SU-DHL-6 (cell line): Measurements from ENCODE around the gene PECR.

Source experiments
- H2AFZ ChIP-seq: fragments of 200-600 bp; sonication (generic); 2 replicates; pipeline ENCODE4 v1.6.1; 2014; ENCODE audit warnings: low read depth, mild to moderate bottlenecking, moderate library complexity, mixed read lengths, antibody characterized with exemption, low read length; ENCODE audit not compliant: severe bottlenecking
- H3F3A ChIP-seq: fragments of 200-600 bp; shearing (Covaris generic); 2 replicates; pipeline ENCODE4 v1.6.0; 2016; ENCODE audit warnings: antibody characterized with exemption, mild to moderate bottlenecking; ENCODE audit not compliant: insufficient read depth
- H3K27ac ChIP-seq: fragments of 200-600 bp; sonication (generic); 2 replicates; pipeline ENCODE4 v1.5.1; 2016; ENCODE audit warnings: low read depth, mild to moderate bottlenecking, low read length, moderate library complexity, mixed read lengths
- H3K27me3 ChIP-seq: fragments of 200-600 bp; sonication (generic), shearing (Covaris generic); 2 replicates; pipeline ENCODE4 v1.6.0; 2014; ENCODE audit warnings: mild to moderate bottlenecking, low read length
- H3K36me3 ChIP-seq: fragments of 200-600 bp; sonication (generic); 2 replicates; pipeline ENCODE4 v1.6.1; 2014; ENCODE audit warnings: mild to moderate bottlenecking, low read length, mixed read lengths
- H3K4me2 ChIP-seq: fragments of 300-600, 200-600 bp; shearing (Covaris generic), sonication (generic); 2 replicates; pipeline ENCODE4 v1.6.0; 2014; ENCODE audit warnings: low read length, low read depth, mild to moderate bottlenecking; ENCODE audit not compliant: poor library complexity, severe bottlenecking
- H3K4me3 ChIP-seq: fragments of 200-600 bp; sonication (generic); 2 replicates; pipeline ENCODE4 v1.5.1; 2014; ENCODE audit warnings: antibody characterized with exemption, low read length, mild to moderate bottlenecking, mixed read lengths; ENCODE audit not compliant: insufficient read depth, poor library complexity, severe bottlenecking
- H3K79me2 ChIP-seq: fragments of 200-600 bp; sonication (generic); 2 replicates; pipeline ENCODE4 v1.6.1; 2014; ENCODE audit warnings: mild to moderate bottlenecking, low read length, moderate library complexity; ENCODE audit not compliant: insufficient read depth
- H3K9ac ChIP-seq: fragments of 200-600 bp; sonication (generic); 2 replicates; pipeline ENCODE4 v1.7.0; 2014; ENCODE audit warnings: mild to moderate bottlenecking, low read length
- H3K9me2 ChIP-seq: fragments of 200-600 bp; sonication (generic); replicated peaks from 2 replicates; pipeline ENCODE4 v1.6.1; 2014; ENCODE audit warnings: low read length; ENCODE audit not compliant: insufficient read depth
- H3K9me3 ChIP-seq: fragments of 200-600 bp; sonication (generic); 2 replicates; pipeline ENCODE4 v1.6.1; 2014; ENCODE audit warnings: low read length, mixed read lengths; ENCODE audit not compliant: insufficient read depth
- H4K20me1 ChIP-seq: fragments of 200-600 bp; sonication (generic); 2 replicates; pipeline ENCODE4 v1.6.1; 2014; ENCODE audit warnings: low read depth, mild to moderate bottlenecking, antibody characterized with exemption, low read length, moderate library complexity, mixed read lengths
- CTCF ChIP-seq: fragments of 200-600 bp; sonication (generic); IDR thresholded peaks from one replicate; pipeline ENCODE4 v1.5.1; 2017; ENCODE audit warnings: antibody characterized with exemption, mild to moderate bottlenecking, low read length, moderate library complexity; ENCODE audit not compliant: insufficient read depth, poor library complexity, severe bottlenecking
- EZH2phosphoT487 ChIP-seq: fragments of 200-600 bp; sonication (generic), shearing (Covaris generic); conservative IDR thresholded peaks from 2 replicates; pipeline ENCODE4 v1.6.1; 2018; ENCODE audit warnings: mild to moderate bottlenecking, antibody characterized with exemption, low read length, moderate library complexity, mixed read lengths

The PECR gene

GRCh38 chr2:216056739-216057138, 24.9 kb downstream of the PECR start:
- Histone ChIP-seq H3K9ac (no peak overlapping the region), H2AFZ (no peak overlapping the region), H3K9me2 (no peaks in the 10 kb centered on the region), H3K27ac (no peak overlapping the region), H3K4me3 (no peak overlapping the region), H3K4me2 (no peak overlapping the region), H3K79me2 (no peaks in the 10 kb centered on the region), H3K9me3 (no peaks in the 10 kb centered on the region), H4K20me1 (no peaks in the 10 kb centered on the region), H3K27me3 (no peaks in the 10 kb centered on the region), H3F3A (no peaks in the 10 kb centered on the region), H3K36me3 (no peaks in the 10 kb centered on the region)
- TF ChIP-seq EZH2phosphoT487 (no peak), CTCF (no peak)

GRCh38 chr2:216055680-216056079, 25.9 kb downstream of the PECR start:
- Histone ChIP-seq H4K20me1 (no peaks in the 10 kb centered on the region), H3K27me3 (no peaks in the 10 kb centered on the region), H3K4me2 (no peak overlapping the region), H3K9ac (no peak overlapping the region), H2AFZ (no peak overlapping the region), H3K4me3 (no peak overlapping the region), H3K9me2 (no peaks in the 10 kb centered on the region), H3K79me2 (no peaks in the 10 kb centered on the region), H3K36me3 (no peaks in the 10 kb centered on the region), H3F3A (no peaks in the 10 kb centered on the region), H3K9me3 (no peaks in the 10 kb centered on the region), H3K27ac (no peak overlapping the region)
- TF ChIP-seq EZH2phosphoT487 (no peak), CTCF (no peak)

GRCh38 chr2:216052420-216052819, 29.2 kb downstream of the PECR start:
- TF ChIP-seq CTCF (no peak), EZH2phosphoT487 (no peak)
- no peaks in the 10 kb centered on the region for H3K79me2 ChIP-seq

GRCh38 chr2:216051350-216051749, 30.3 kb downstream of the PECR start:
- H3F3A ChIP-seq: no peaks in the 10 kb centered on the region
- no peak overlapping the region for H3K4me2 ChIP-seq
- H3K9me3 ChIP-seq: no peaks in the 10 kb centered on the region
- no peaks in the 10 kb centered on the region for H3K9me2 ChIP-seq
- no peaks in the 10 kb centered on the region for H3K79me2 ChIP-seq
- TF ChIP-seq EZH2phosphoT487 (no peak), CTCF (no peak)
- H3K9ac ChIP-seq: no peak overlapping the region
- no peak overlapping the region for H2AFZ ChIP-seq
- H3K27ac ChIP-seq: no peak overlapping the region
- no peaks in the 10 kb centered on the region for H3K27me3 ChIP-seq
- H4K20me1 ChIP-seq: no peaks in the 10 kb centered on the region
- no peak overlapping the region for H3K4me3 ChIP-seq
- no peaks in the 10 kb centered on the region for H3K36me3 ChIP-seq

More at GRCh38 chr2:216052420-216052819, 29.2 kb downstream of the PECR start:
- Histone ChIP-seq H3K4me2 (no peak overlapping the region), H3K27ac (no peak overlapping the region), H3K27me3 (no peaks in the 10 kb centered on the region), H3K36me3 (no peaks in the 10 kb centered on the region), H3K9ac (no peak overlapping the region), H2AFZ (no peak overlapping the region), H3F3A (no peaks in the 10 kb centered on the region), H3K9me3 (no peaks in the 10 kb centered on the region), H3K9me2 (no peaks in the 10 kb centered on the region), H3K4me3 (no peak overlapping the region), H4K20me1 (no peaks in the 10 kb centered on the region)
